T-cell (primary cell): ENCODE data around the gene PRCC. TPM values are rescaled to one million over a fixed set of nuclear protein-coding genes. Genes with fewer than 3 reads are reported as not detected.

Experiments used
- ATAC-seq, 4 experiments: fragments of 200-7000 bp in 3 of 4; fragments of 150-1000 bp in 1 of 4; cut with Tn5 transposase; replicated peaks in 1 of 4; 1 replicate in 3 of 4; 2 replicates in 1 of 4; pipeline ENCODE4 v1.10.0; 2021; ENCODE audit warnings: moderate library complexity in 3 of 4, mild to moderate bottlenecking in 2 of 4, moderate number of reproducible peaks in 1 of 4
- CTCF ChIA-PET, 2 donors: fragments of 300-600 bp; sonication (Branson Sonifier 250); formaldehyde crosslinking; loops; one replicate each; lab custom pipeline; 2022; ENCODE audit warnings: antibody characterized with exemption in 2 of 2; lab: Charles Lee
- POLR2A ChIA-PET, 2 donors: fragments of 300-600 bp; sonication (Branson Sonifier 250); formaldehyde crosslinking; loops; one replicate each; lab custom pipeline; 2022; ENCODE audit warnings: antibody characterized with exemption in 2 of 2; lab: Charles Lee
- DNase-seq, 35 experiments: peaks; one replicate each; pipeline versions ENCODE4 v3.0.0 to v3.0.0-alpha.2; 2013 to 2023
- H3K27ac ChIP-seq: one replicate; pipeline ENCODE4 v1.5.1; 2013; ENCODE audit warnings: low read length
- H3K27me3 ChIP-seq, 2 experiments: replicated peaks in 1 of 2; 1 replicate in 1 of 2; 2 replicates in 1 of 2; pipeline versions ENCODE4 v1.6.1 to v1.7.0; 2013; ENCODE audit warnings: low read length in 1 of 2, mixed read lengths in 1 of 2; ENCODE audit not compliant: control insufficient read depth in 2 of 2, insufficient read depth in 2 of 2; ENCODE audit errors: extremely low read depth in 1 of 2
- H3K36me3 ChIP-seq, 2 donors: 1 replicate in 1 of 2; 2 replicates in 1 of 2; pipeline versions ENCODE4 v1.6.1 to v1.7.0; 2013; ENCODE audit warnings: low read length in 1 of 2; ENCODE audit not compliant: control insufficient read depth in 2 of 2, insufficient read depth in 1 of 2; ENCODE audit errors: extremely low read depth in 1 of 2
- H3K4me1 ChIP-seq, 2 experiments: 1 replicate in 1 of 2; 2 replicates in 1 of 2; pipeline versions ENCODE4 v1.6.1 to v1.7.0; 2013; ENCODE audit warnings: low read length in 2 of 2, mixed read lengths in 1 of 2; ENCODE audit not compliant: insufficient read depth in 2 of 2, control insufficient read depth in 1 of 2; ENCODE audit errors: extremely low read depth in 1 of 2
- H3K4me3 ChIP-seq, 2 donors: 1 replicate in 1 of 2; 2 replicates in 1 of 2; pipeline versions ENCODE4 v1.5.1 to v1.7.0; 2013; ENCODE audit warnings: mild to moderate bottlenecking in 2 of 2, low read length in 1 of 2, moderate library complexity in 1 of 2; ENCODE audit not compliant: control insufficient read depth in 1 of 2; ENCODE audit errors: extremely low read depth in 1 of 2
- H3K9me3 ChIP-seq: 2 replicates; pipeline ENCODE4 v1.7.0; 2013
- H3K27ac Mint-ChIP-seq, 2 donors: one replicate each; pipeline ENCODE4 v1.8.0; 2020 to 2021; ENCODE audit warnings: mild to moderate bottlenecking in 2 of 2, mixed read lengths in 2 of 2
- H3K27me3 Mint-ChIP-seq, 2 donors: one replicate each; pipeline ENCODE4 v1.8.0; 2021 to 2022; ENCODE audit warnings: mixed read lengths in 2 of 2
- H3K36me3 Mint-ChIP-seq: one replicate; pipeline ENCODE4 v1.8.0; 2021; ENCODE audit warnings: mixed read lengths
- H3K4me1 Mint-ChIP-seq, 3 donors: one replicate each; pipeline ENCODE4 v1.8.0; 2020 to 2022; ENCODE audit warnings: mixed read lengths in 3 of 3, mild to moderate bottlenecking in 1 of 3
- H3K4me3 Mint-ChIP-seq, 3 donors: one replicate each; pipeline ENCODE4 v1.8.0; 2020 to 2022; ENCODE audit warnings: mild to moderate bottlenecking in 3 of 3, mixed read lengths in 3 of 3, moderate library complexity in 3 of 3
- H3K9me3 Mint-ChIP-seq, 3 donors: one replicate each; pipeline ENCODE4 v1.8.0; 2020 to 2022; ENCODE audit warnings: mixed read lengths in 3 of 3
- whole genome bisulfite sequencing: methylation state at CpG from one replicate; pipeline ENCODE4 v1.1.5; 2013; ENCODE audit warnings: missing lambda C conversion rate; ENCODE audit not compliant: insufficient coverage; 5-methylcytosine and 5-hydroxymethylcytosine counted together
- total RNA-seq, 35 experiments: library from RNA in 6 of 35; stranded (reverse) in 6 of 35; fragments of 120-200 nt in 1 of 35; gene quantifications; one replicate each; pipeline versions ENCODE4 v1.2.1 to v1.2.4 and lab custom pipeline; 2013 to 2026

PRCC gene
- total RNA-seq, 5 donors from 2014 or later (not counting 1 experiment from before 2014, with no cell fraction given): 55.3 to 67.7 (median 65.4) TPM

DNA sequence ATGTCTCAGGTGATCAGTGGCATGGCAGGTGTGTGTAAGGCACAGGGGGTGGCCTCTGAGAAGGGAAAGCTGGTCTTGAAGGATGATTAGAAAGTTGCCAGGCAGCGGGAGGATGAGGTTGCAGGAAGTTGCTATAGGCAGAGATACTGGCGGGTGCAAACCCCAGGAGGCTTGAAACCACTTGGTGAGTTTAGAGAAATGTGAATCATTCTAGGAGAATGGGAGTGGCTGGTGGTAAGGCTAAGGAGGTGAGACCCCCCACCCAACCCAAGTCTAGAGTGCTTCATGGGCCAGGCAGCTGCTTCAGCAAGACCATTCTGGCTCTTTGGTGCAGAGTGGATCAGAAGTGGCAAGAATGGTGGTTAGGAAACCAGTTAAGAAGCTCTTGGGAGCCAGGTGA, 40.3 kb downstream of the PRCC start:
- Histone ChIP-seq H3K4me1 (peaks cover 0 to 48% of the 10 kb centered on the region in 2 experiments), H3K27ac (peak overlapping the region; percentile 56), H3K9me3 (no peaks in the 10 kb centered on the region), H3K27me3 (no peaks in the 10 kb centered on the region), H3K36me3 (peaks cover 15 to 49% of the 10 kb centered on the region in 2 donors), H3K4me3 (no peak overlapping the region)
- 20% methylated on average over 1 of the region's 2 CpGs for WGBS
- Mint-ChIP-seq H3K4me3 (no peak overlapping the region), H3K9me3 (no peaks in the 10 kb centered on the region), H3K36me3 (peaks cover 40% of the 10 kb centered on the region), H3K27me3 (no peaks in the 10 kb centered on the region), H3K27ac (peak overlapping the region; percentile 75 to 81), H3K4me1 (peaks cover 30 to 47% (median 41%) of the 10 kb centered on the region in 3 donors)
- ChIA-PET POLR2A (interaction anchor here (0.5 to 0.7 kb wide), 2 partner anchors 13 to 29 kb away, joined by 3 to 4 read pairs; no protein-coding TSS in a partner anchor), CTCF (interaction anchor here (0.6 to 1.2 kb wide), 4 partner anchors 11 to 55 kb away, joined by 3 to 4 read pairs (median 4); no protein-coding TSS in a partner anchor)
- ATAC-seq (peak in 2 of 4 experiments; percentile 17 to 46), DNase-seq (no peak)

DNA sequence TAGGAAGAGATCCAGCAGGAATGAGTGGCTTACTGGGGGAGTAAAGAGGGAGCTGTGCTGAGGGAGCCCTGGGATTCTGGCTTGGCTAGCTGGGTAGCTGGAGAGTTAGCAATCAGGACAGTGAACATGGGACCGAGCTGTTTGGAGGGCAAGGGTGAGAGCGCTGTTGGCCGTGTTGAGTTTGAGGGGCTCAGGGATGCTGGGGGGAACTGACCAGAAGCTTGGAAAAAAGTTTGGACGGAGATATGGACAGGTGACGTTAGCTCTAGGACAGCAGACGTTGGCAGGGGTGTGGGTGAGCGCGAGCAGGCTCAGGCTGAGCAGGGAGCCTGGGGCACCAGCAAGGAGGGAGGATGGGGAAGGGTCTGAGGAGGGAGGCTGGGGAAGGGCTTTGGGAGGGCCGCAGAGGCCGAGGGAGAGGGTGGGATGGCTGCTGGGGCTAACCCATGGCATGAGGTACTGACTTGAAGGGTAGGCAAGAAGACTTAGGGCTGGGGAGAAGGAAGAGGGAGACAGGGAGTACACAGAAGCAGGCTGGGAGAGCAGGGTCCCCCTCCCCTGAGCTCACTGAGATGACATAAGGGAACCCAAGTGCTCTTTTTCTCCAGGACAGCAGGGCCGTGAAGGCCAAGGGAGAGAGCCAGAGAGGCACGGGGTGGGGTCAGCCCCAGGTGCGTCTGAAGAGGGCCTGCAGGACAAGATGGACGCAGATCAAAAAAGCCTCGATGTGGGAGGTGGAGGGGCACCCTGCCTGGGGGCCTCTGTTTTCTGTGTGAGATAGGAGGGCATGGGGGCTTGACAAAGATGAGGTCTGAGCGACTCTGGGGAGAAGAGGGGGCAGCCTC, 41.1 kb downstream of the PRCC start:
- CTCF ChIA-PET: interaction anchor here (0.7 to 1.2 kb wide), 3 partner anchors 11 to 40 kb away, joined by 3 to 4 read pairs (median 4); no protein-coding TSS in a partner anchor
- H3K27ac Mint-ChIP-seq: peak overlapping the region; percentile 75 to 81
- peak overlapping the region; percentile 56 for H3K27ac ChIP-seq

DNA sequence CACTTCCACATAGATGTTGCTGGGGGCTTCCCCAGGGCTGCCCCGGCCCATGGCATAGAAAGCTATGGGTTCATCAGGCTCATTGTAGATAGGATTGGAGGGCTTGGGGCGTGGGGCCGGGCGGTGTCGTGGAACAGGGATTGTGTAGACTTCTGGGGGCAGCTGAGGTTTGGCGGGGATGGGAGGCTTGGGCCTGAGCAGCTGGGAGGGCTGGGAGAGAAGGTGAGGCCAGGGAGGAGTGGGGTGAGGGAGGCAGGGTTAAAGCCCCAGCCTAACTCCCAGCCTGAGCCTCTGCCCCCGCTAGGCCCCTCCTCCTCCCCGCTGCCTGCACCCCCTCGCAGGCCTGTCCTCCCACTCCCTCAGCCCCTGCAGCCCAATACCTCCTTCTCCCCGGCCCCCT, 41.9 kb downstream of the PRCC start:
- H3K36me3 Mint-ChIP-seq: peaks cover 46% of the 10 kb centered on the region
- Histone ChIP-seq H3K4me3 (no peak overlapping the region), H3K4me1 (peaks cover 3 to 64% of the 10 kb centered on the region in 2 experiments), H3K27me3 (no peaks in the 10 kb centered on the region), H3K27ac (no peak overlapping the region), H3K36me3 (peaks cover 11 to 55% of the 10 kb centered on the region in 2 donors), H3K9me3 (no peaks in the 10 kb centered on the region)
- H3K9me3 Mint-ChIP-seq: no peaks in the 10 kb centered on the region
- peak overlapping the region; percentile 64 to 75 for H3K27ac Mint-ChIP-seq
- 96% methylated on average over 4 of the region's 10 CpGs for WGBS
- DNase-seq (no peak), ATAC-seq (no peak)
- POLR2A ChIA-PET: interaction anchor here in 1 of 2 donors (0.6 kb wide), 1 partner anchor 16 kb away, joined by 9 read pairs; no protein-coding TSS in a partner anchor
- H3K4me3 Mint-ChIP-seq: no peak overlapping the region
- CTCF ChIA-PET: no interaction called here
- H3K4me1 Mint-ChIP-seq: peaks cover 42 to 62% (median 53%) of the 10 kb centered on the region in 3 donors
- H3K27me3 Mint-ChIP-seq: no peaks in the 10 kb centered on the region

More for the DNA sequence above, 41.1 kb downstream of the PRCC start:
- POLR2A ChIA-PET: interaction anchor here (0.5 to 0.7 kb wide), 3 partner anchors 9 to 28 kb away, joined by 3 to 8 read pairs (median 4); no protein-coding TSS in a partner anchor
- peaks cover 11 to 55% of the 10 kb centered on the region in 2 donors for H3K36me3 ChIP-seq
- Mint-ChIP-seq H3K4me3 (no peak overlapping the region), H3K4me1 (peaks cover 37 to 55% (median 49%) of the 10 kb centered on the region in 3 donors), H3K27me3 (no peaks in the 10 kb centered on the region), H3K36me3 (peaks cover 46% of the 10 kb centered on the region), H3K9me3 (no peaks in the 10 kb centered on the region)
- no peaks in the 10 kb centered on the region for H3K9me3 ChIP-seq
- H3K4me1 ChIP-seq: peaks cover 0 to 56% of the 10 kb centered on the region in 2 experiments
- H3K27me3 ChIP-seq: no peaks in the 10 kb centered on the region
- no peak for DNase-seq
- no peak overlapping the region for H3K4me3 ChIP-seq
- ATAC-seq: no peak
- WGBS: 88% methylated on average over 13 of the region's 16 CpGs

DNA sequence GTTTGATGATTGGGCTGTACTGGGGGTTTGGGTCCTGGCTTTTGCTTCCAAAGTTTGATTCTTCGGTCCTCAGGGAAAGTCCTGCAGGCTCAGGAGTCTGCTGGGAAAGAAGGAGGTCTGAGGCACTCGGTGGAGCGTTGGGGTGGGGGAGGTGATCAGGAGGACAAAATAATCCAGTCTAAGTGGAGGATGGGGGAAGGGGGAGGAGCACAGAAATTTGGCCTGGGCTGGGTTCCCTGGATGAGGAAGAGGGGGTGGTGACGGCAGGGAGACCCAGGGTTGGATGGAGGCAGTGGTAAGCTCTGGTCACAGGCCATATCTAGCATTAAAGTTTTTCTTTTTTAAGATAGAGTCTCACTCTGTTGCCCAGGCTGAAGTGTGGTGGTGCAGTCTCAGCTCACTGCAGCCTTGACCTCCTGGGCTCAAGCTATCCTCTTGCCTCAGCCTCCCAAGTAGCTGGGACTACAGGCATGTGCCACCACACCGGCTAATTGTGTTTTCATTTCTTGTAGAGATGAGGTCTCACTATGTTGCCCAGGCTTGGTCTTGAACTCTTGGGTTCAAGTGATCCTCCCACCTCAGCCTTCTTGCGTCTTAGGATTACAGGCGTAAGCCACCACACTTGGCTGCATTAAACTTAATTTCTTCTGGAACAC, 42.5 kb downstream of the PRCC start:
- Histone ChIP-seq H3K27ac (no peak overlapping the region), H3K4me3 (no peak overlapping the region), H3K9me3 (no peaks in the 10 kb centered on the region), H3K27me3 (no peaks in the 10 kb centered on the region), H3K36me3 (peaks cover 11 to 55% of the 10 kb centered on the region in 2 donors), H3K4me1 (peaks cover 7 to 70% of the 10 kb centered on the region in 2 experiments)
- no peaks in the 10 kb centered on the region for H3K9me3 Mint-ChIP-seq
- no peaks in the 10 kb centered on the region for H3K27me3 Mint-ChIP-seq
- no peak overlapping the region for H3K27ac Mint-ChIP-seq
- ATAC-seq (no peak), DNase-seq (no peak)
- ChIA-PET CTCF (interaction anchor here in 1 of 2 donors (0.9 to 1.1 kb wide), 2 partner anchors 12 to 52 kb away, joined by 3 read pairs; no protein-coding TSS in a partner anchor), POLR2A (interaction anchor here in 1 of 2 donors (0.6 kb wide), 2 partner anchors 17 to 197 kb away, joined by 4 to 9 read pairs; no protein-coding TSS in a partner anchor)
- 95% methylated on average over 6 of the region's 7 CpGs for WGBS
- peaks cover 46% of the 10 kb centered on the region for H3K36me3 Mint-ChIP-seq
- H3K4me3 Mint-ChIP-seq: no peak overlapping the region
- peaks cover 48 to 64% (median 56%) of the 10 kb centered on the region in 3 donors for H3K4me1 Mint-ChIP-seq

DNA sequence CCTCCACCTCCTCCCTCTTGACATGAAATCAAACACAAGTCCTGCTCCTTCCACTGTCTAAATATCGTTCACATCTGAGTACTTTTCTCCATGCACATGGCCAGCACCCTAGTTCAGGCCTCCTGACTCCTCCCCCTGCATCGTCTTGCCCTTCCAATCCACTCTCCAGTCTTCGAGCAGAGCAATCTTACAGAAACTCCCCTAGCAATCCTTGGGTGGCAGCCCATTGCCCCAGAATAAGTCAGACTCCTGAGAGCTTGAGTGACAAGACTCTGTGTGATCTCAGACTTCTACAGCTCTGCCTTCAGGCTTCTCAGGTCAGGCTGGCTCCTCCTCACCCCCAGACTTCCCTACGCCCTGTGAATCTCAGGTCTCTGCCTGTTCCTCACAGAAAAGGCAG, 43.8 kb downstream of the PRCC start:
- H3K27ac Mint-ChIP-seq: peak overlapping the region; percentile 50 to 98
- H3K36me3 ChIP-seq: peaks cover 9 to 52% of the 10 kb centered on the region in 2 donors
- peaks cover 46% of the 10 kb centered on the region for H3K36me3 Mint-ChIP-seq
- H3K4me3 Mint-ChIP-seq: no peak overlapping the region
- ChIA-PET CTCF (no interaction called here), POLR2A (no interaction called here)
- H3K27me3 Mint-ChIP-seq: no peaks in the 10 kb centered on the region
- ATAC-seq: no peak
- 85% methylated on average over 4 of the region's 4 CpGs for WGBS
- no peak overlapping the region for H3K4me3 ChIP-seq
- H3K9me3 ChIP-seq: no peaks in the 10 kb centered on the region
- no peak for DNase-seq
- H3K4me1 Mint-ChIP-seq: peaks cover 61 to 75% (median 69%) of the 10 kb centered on the region in 3 donors
- H3K4me1 ChIP-seq: peaks cover 18 to 83% of the 10 kb centered on the region in 2 experiments
- H3K27ac ChIP-seq: no peak overlapping the region
- no peaks in the 10 kb centered on the region for H3K9me3 Mint-ChIP-seq
- no peaks in the 10 kb centered on the region for H3K27me3 ChIP-seq
